ENCODE data around the gene TRAP1. TPM values are rescaled to one million over a fixed set of nuclear protein-coding genes. Genes with fewer than 3 reads are reported as not detected.
A peak's percentile ranks its signal among the peaks of the same experiment; 100 is the strongest.

Gene TRAP1
- total RNA-seq, 2 experiments from 2014 or later, result 185 to 242 TPM

DNA sequence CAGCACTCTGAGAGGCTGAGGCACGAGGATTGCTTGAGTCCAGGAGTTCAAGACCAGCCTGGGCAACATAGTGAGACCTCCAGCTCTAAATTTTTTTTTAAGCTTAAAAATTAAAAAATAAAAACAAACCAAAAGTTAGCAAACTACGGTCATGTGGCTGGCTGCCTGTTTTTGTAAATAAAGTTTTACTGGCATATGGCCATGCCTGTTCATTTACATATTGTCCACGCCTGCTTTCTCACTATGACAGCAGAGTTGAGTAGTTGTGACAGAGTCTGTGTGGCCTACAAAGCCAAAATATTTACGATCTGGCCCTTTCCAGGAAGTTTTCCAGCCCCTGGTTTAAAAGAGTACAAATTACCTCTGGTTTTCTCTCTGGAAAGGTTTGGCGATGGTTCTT lies 109.3 kb downstream of the TRAP1 start:
- Histone ChIP-seq H3K9me2 (ENCODE audit: insufficient read depth, low read length) (no peaks in the 10 kb centered on the region), H3K4me3 (ENCODE audit: low read depth, low read length, poor library complexity, severe bottlenecking) (peak overlapping the region; percentile 54), H3K9me3 (ENCODE audit: low read length) (no peaks in the 10 kb centered on the region), H3K27ac (ENCODE audit: low read depth, low read length, poor library complexity, severe bottlenecking) (peak overlapping the region; percentile 56), H3K4me1 (ENCODE audit: insufficient read depth, low read length, poor library complexity, severe bottlenecking) (peaks cover 42% of the 10 kb centered on the region), H4K20me1 (ENCODE audit: insufficient read depth, low read length) (no peaks in the 10 kb centered on the region; the same call in 1 of the 2 replicates), H2AFZ (ENCODE audit: low read length) (no peak overlapping the region), H3K79me2 (ENCODE audit: insufficient read depth, low read depth, low read length) (peaks cover 55% of the 10 kb centered on the region), H3K36me3 (ENCODE audit: insufficient read depth, low read length) (peaks cover 55% of the 10 kb centered on the region), H3K4me2 (ENCODE audit: low read length) (peak overlapping the region; percentile 70)
- intact Hi-C loops (cut with micrococcal nuclease; ENCODE audit: unreplicated experiment), result no loop called here
- TF ChIP-seq, protein P1, sequence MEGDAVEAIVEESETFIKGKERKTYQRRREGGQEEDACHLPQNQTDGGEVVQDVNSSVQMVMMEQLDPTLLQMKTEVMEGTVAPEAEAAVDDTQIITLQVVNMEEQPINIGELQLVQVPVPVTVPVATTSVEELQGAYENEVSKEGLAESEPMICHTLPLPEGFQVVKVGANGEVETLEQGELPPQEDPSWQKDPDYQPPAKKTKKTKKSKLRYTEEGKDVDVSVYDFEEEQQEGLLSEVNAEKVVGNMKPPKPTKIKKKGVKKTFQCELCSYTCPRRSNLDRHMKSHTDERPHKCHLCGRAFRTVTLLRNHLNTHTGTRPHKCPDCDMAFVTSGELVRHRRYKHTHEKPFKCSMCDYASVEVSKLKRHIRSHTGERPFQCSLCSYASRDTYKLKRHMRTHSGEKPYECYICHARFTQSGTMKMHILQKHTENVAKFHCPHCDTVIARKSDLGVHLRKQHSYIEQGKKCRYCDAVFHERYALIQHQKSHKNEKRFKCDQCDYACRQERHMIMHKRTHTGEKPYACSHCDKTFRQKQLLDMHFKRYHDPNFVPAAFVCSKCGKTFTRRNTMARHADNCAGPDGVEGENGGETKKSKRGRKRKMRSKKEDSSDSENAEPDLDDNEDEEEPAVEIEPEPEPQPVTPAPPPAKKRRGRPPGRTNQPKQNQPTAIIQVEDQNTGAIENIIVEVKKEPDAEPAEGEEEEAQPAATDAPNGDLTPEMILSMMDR (conservative IDR thresholded peaks at IDR 0.05; ENCODE audit: low read length), result no peak
- no peak for TF ChIP-seq EZH2phosphoT487 (IDR thresholded peaks at IDR 0.05; ENCODE audit: borderline replicate concordance, low read depth, low read length)
- BruUV-seq (replicated peaks), result no TSS peak
- no peak for DNase-seq (ENCODE audit: low spot score)
- ChIA-PET POLR2A (interaction anchor here (2.3 kb wide), 1 partner anchor 15 kb away, joined by 11 read pairs; no protein-coding TSS in a partner anchor), CTCF (ENCODE audit: unreplicated experiment) (no interaction called here)

Other genes starting within 250 kb of the TRAP1 start
- gene C16orf90, start 222.0 kb downstream of the TRAP1 start, total RNA-seq (2014; rRNA removed; shearing (Covaris generic)), result not detected in 2 replicates
- gene C16orf90, start 222.0 kb downstream of the TRAP1 start, total RNA-seq (2022), result not detected in 2 replicates
- 7.6 and 8.9 TPM in 2 replicates for gene CLUAP1, start 216.5 kb downstream of the TRAP1 start, total RNA-seq (2014; rRNA removed; shearing (Covaris generic))
- 7.7 and 7.8 TPM in 2 replicates for gene CLUAP1, start 216.5 kb downstream of the TRAP1 start, total RNA-seq (2022)
- 42.7 and 50.6 TPM in 2 replicates for gene NLRC3, start 140.1 kb downstream of the TRAP1 start, total RNA-seq (2014; rRNA removed; shearing (Covaris generic))
- 59.4 and 74.0 TPM in 2 replicates for gene NLRC3, start 140.1 kb downstream of the TRAP1 start, total RNA-seq (2022)
- gene SLX4, start 105.9 kb downstream of the TRAP1 start, total RNA-seq (2014; rRNA removed; shearing (Covaris generic)), result 13.2 and 13.7 TPM in 2 replicates
- 35.7 and 40.0 TPM in 2 replicates for gene SLX4, start 105.9 kb downstream of the TRAP1 start, total RNA-seq (2022)
- 38.3 and 45.5 TPM in 2 replicates for gene DNASE1, start 62.8 kb downstream of the TRAP1 start, total RNA-seq (2014; rRNA removed; shearing (Covaris generic))
- gene DNASE1, start 62.8 kb downstream of the TRAP1 start, total RNA-seq (2022), result 75.4 and 84.8 TPM in 2 replicates
- gene CREBBP, start 163.2 kb upstream of the TRAP1 start, total RNA-seq (2014; rRNA removed; shearing (Covaris generic)), result 33.0 and 36.0 TPM in 2 replicates
- 72.3 and 75.8 TPM in 2 replicates for gene CREBBP, start 163.2 kb upstream of the TRAP1 start, total RNA-seq (2022)

Data from OCI-LY7 (cell line).